K562 treated with DMSO at 1 percent for 24 hours (cell line): ENCODE data around the gene NUSAP1. TPM values are rescaled to one million over a fixed set of nuclear protein-coding genes. Genes with fewer than 3 reads are reported as not detected.

Source experiments
- total RNA-seq: library from RNA; unstranded; fragments of 300-600 nt; gene quantifications from 2 replicates; pipeline ENCODE4 v1.2.3, GENCODE V29; 2022; ENCODE audit warnings: low read depth; ENCODE audit not compliant: insufficient read depth

Gene NUSAP1, protein sequence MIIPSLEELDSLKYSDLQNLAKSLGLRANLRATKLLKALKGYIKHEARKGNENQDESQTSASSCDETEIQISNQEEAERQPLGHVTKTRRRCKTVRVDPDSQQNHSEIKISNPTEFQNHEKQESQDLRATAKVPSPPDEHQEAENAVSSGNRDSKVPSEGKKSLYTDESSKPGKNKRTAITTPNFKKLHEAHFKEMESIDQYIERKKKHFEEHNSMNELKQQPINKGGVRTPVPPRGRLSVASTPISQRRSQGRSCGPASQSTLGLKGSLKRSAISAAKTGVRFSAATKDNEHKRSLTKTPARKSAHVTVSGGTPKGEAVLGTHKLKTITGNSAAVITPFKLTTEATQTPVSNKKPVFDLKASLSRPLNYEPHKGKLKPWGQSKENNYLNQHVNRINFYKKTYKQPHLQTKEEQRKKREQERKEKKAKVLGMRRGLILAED
- total RNA-seq = 119 TPM in 2 replicates

DNA sequence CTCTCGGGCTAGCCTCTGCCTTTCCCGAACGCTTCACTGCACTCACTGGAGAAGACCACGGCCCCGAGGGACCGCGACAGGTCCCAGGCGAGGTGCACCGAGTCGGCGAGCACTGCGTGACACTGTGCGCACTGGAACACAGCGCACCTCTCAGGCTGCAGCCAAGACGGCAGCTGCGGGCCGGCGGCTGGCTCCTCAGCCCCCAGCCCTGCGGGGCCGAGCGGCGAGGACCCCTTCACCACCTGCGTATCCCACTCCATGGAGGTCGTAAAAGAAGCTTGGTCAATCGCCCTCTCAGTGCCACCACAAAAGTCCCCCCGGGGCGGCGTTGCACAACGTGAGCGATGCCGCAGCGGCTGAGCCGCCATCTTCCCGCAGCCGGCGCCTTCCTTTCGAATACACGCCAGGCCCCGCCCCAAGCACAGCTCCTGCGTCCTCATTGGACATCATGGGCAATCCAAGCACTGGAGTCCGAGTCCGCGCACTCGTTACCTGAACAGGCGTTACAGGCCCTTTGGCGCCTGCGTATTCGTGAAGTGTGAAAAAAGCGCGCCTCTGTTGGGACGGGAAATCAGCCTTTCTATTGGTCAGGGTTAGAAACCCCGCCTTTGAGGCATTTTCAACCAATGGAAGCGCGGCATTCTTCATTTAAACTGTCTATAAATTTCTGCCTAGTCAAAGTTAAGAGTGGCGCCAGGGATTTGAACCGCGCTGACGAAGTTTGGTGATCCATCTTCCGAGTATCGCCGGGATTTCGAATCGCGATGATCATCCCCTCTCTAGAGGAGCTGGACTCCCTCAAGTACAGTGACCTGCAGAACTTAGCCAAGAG lies at the start of gene NUSAP1, which contains the start of gene OIP5:
TSS of gene NUSAP1 (plus strand) at position 688 of the 832 bp plus-strand sequence. CDS start at position 765, 77 bp downstream.
TSS of gene OIP5 (minus strand) at position 398 of the 832 bp plus-strand sequence. CDS start at position 368, 30 bp downstream.

GRCh38 chr15:41416742-41417417 lies 84.2 kb downstream of the NUSAP1 start, which contains the start of gene RTF1:
TSS of gene RTF1 (plus strand) at chr15:41417095. CDS start at chr15:41417116, 21 bp downstream.

Other genes starting within 250 kb of the NUSAP1 start
- gene INO80, start 216.6 kb upstream of the NUSAP1 start, total RNA-seq = 11.5 and 11.8 TPM in 2 replicates
- gene EXD1, start 102.1 kb upstream of the NUSAP1 start, total RNA-seq = not detected in 2 replicates
- gene CHP1, start 101.6 kb upstream of the NUSAP1 start, total RNA-seq = 50.2 and 54.1 TPM in 2 replicates
- 68.3 and 69.8 TPM in 2 replicates for gene OIP5, start 290 bp upstream of the NUSAP1 start, total RNA-seq
- gene NDUFAF1, start 69.6 kb downstream of the NUSAP1 start, total RNA-seq = 16.2 and 24.8 TPM in 2 replicates
- gene RTF1, start 84.2 kb downstream of the NUSAP1 start, total RNA-seq = 27.8 and 31.3 TPM in 2 replicates
- 76.6 and 89.7 TPM in 2 replicates for gene ITPKA, start 161.0 kb downstream of the NUSAP1 start, total RNA-seq
- gene LTK, start 180.9 kb downstream of the NUSAP1 start, total RNA-seq = 13.8 and 15.9 TPM in 2 replicates
- 35.6 and 39.9 TPM in 2 replicates for gene RPAP1, start 211.4 kb downstream of the NUSAP1 start, total RNA-seq
- 13.9 and 20.7 TPM in 2 replicates for gene TYRO3, start 226.3 kb downstream of the NUSAP1 start, total RNA-seq